ENCODE data around the gene MFNG. TPM values are rescaled to one million over a fixed set of nuclear protein-coding genes. Genes with fewer than 3 reads are reported as not detected.

Gene MFNG
- total and polyA plus RNA-seq, 2 experiments from 2014 or later, result 3.3 TPM

DNA sequence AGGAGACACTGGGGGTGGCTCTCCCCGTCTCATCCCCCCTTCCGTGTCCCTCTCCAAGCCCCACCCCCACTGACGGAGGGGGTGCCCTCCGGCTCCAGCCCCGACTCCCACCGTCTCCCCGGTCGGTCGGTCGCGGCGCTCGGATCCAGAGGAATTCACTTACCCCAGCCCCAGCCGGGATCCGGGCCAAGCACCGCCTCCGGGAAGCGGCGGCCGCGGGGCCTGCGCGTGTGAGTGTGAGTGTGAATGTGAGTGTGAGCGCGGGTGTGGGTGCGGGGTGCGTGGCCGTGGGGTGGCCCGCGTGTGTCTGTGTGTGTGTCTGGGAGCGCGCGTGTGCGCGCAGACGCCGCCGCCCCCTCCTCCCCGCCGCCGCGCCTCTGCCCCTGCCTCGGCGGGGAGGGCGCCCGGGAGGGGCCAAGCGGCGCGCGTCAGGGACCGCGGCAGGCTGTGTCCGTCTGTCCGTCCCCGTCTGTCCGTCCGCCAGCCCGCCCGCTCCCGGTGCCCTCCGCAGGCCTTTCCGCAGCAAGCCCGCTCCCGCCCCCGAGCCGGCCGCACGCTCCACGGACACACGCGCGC, 59.0 kb downstream of the MFNG start, which contains the start of gene ELFN2:
TSS of gene ELFN2 (minus strand) at position 345 of the 576 bp plus-strand sequence. CDS start 51,945 bp downstream, outside the sequence.
- Histone ChIP-seq H3K27ac (no peak within 1 kb of the TSS), H3K4me1 (ENCODE audit: insufficient read depth) (peaks cover 11% of the 10 kb centered on the region), H4K20me1 (ENCODE audit: insufficient read depth, poor library complexity, severe bottlenecking) (no peaks in the 10 kb centered on the region), H3K79me2 (no peaks in the 10 kb centered on the region), H3K4me2 (peak within 1 kb of the TSS; percentile 97), H3K36me3 (replicated peaks; ENCODE audit: insufficient read depth, low read depth) (no peaks in the 10 kb centered on the region), H3K9me2 (replicated peaks; ENCODE audit: insufficient read depth) (no peaks in the 10 kb centered on the region), H3K9me3 (ENCODE audit: low read depth) (no peaks in the 10 kb centered on the region), H3K27me3 (peaks cover 41% of the 10 kb centered on the region), H2AFZ (peak within 1 kb of the TSS; percentile 46), H3K4me3 (peak within 1 kb of the TSS; percentile 36)
- DNase-seq (ENCODE audit: low spot score), result peak; percentile 51
- TF ChIP-seq EZH2 (IDR thresholded peaks at IDR 0.05; ENCODE audit: borderline replicate concordance) (peak; percentile 78), EZH2phosphoT487 (IDR thresholded peaks at IDR 0.05; ENCODE audit: low read depth, severe bottlenecking, unreplicated experiment) (peak; percentile 42)
- TF ChIP-seq, protein P1, sequence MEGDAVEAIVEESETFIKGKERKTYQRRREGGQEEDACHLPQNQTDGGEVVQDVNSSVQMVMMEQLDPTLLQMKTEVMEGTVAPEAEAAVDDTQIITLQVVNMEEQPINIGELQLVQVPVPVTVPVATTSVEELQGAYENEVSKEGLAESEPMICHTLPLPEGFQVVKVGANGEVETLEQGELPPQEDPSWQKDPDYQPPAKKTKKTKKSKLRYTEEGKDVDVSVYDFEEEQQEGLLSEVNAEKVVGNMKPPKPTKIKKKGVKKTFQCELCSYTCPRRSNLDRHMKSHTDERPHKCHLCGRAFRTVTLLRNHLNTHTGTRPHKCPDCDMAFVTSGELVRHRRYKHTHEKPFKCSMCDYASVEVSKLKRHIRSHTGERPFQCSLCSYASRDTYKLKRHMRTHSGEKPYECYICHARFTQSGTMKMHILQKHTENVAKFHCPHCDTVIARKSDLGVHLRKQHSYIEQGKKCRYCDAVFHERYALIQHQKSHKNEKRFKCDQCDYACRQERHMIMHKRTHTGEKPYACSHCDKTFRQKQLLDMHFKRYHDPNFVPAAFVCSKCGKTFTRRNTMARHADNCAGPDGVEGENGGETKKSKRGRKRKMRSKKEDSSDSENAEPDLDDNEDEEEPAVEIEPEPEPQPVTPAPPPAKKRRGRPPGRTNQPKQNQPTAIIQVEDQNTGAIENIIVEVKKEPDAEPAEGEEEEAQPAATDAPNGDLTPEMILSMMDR (IDR thresholded peaks at IDR 0.05; ENCODE audit: poor library complexity), result no peak
- under 1% methylated on average over 29 of the region's 72 CpGs for WGBS (ENCODE audit: low lambda C conversion rate, missing lambda C conversion rate)

DNA sequence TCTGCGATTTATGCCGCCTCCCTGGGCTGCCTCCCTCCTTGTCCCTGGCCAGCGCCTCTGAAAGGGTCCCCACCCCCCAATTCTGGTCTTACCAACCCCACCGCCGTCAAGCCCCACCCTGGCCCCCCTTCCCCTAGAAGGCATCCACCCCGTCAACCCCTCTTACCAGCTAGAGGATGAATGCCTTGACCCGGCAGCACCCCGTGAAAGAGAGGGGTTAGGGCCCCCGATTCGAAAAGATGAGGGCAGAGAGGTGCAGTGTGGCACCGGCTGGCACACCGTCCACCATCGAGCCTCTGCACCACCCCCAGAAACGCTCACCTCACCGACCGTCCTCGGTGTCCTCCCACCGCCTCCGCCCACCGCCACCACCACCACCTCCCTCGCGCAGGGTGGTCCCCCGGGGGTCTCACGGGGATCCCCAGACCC, 59.5 kb downstream of the MFNG start:
- H3K4me3 ChIP-seq, result peak overlapping the region; percentile 36
- H3K27me3 ChIP-seq, result peaks cover 45% of the 10 kb centered on the region
- no peaks in the 10 kb centered on the region for H3K9me3 ChIP-seq (ENCODE audit: low read depth)
- no peaks in the 10 kb centered on the region for H3K79me2 ChIP-seq
- H3K9me2 ChIP-seq (replicated peaks; ENCODE audit: insufficient read depth), result no peaks in the 10 kb centered on the region
- no peaks in the 10 kb centered on the region for H3K36me3 ChIP-seq (replicated peaks; ENCODE audit: insufficient read depth, low read depth)
- no peaks in the 10 kb centered on the region for H4K20me1 ChIP-seq (ENCODE audit: insufficient read depth, poor library complexity, severe bottlenecking)
- peak overlapping the region; percentile 46 for H2AFZ ChIP-seq
- 26% methylated on average over 8 of the region's 24 CpGs for WGBS (ENCODE audit: low lambda C conversion rate, missing lambda C conversion rate)
- no peak for DNase-seq (ENCODE audit: low spot score)
- TF ChIP-seq, protein P1 (IDR thresholded peaks at IDR 0.05; ENCODE audit: poor library complexity), result no peak
- TF ChIP-seq EZH2phosphoT487 (IDR thresholded peaks at IDR 0.05; ENCODE audit: low read depth, severe bottlenecking, unreplicated experiment) (no peak), EZH2 (IDR thresholded peaks at IDR 0.05; ENCODE audit: borderline replicate concordance) (no peak)
- H3K27ac ChIP-seq, result no peak overlapping the region
- peaks cover 11% of the 10 kb centered on the region for H3K4me1 ChIP-seq (ENCODE audit: insufficient read depth)
- H3K4me2 ChIP-seq, result peak overlapping the region; percentile 97

DNA sequence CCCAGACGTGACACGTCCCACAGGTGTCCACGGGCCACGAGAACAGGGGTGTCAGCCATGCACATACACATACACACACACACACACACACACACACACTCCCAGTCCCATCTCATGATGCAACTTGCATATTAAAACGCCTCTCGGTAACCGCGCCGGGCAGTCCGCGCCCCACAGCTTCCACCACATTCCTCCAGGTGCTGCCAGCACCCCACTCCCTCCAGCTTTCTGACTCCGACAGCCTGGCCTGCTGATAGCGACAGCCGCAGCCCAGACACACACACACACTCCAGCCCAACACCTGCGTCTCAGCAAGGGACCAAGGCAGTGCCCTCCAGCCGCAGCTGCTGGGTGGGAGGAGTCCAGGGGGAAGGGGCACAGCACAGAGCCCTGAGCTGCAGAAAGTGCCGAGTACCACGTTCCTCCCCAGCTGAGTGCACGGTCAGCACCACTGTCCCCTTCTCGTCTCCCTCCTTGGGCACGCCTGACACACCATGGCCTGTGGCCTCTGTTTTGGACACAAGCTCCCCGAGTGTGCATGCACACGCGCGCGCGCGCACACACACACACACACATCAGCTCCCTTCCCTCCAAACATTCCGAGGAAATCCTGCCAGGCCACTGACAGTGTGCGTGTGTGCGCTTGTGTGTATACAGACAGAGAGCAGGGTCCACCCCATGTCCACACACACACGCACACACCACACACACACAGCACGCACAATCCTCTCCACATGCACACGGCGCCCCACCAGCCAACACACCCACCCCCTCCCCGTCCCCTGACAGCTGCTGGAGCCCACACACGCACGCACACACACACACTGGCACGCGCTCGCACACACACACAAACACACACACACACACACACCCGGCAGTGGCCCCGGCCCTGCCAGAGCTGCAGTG, 60.1 kb downstream of the MFNG start:
- TF ChIP-seq, protein P1 (IDR thresholded peaks at IDR 0.05; ENCODE audit: poor library complexity), result no peak
- TF ChIP-seq EZH2phosphoT487 (IDR thresholded peaks at IDR 0.05; ENCODE audit: low read depth, severe bottlenecking, unreplicated experiment) (no peak), EZH2 (IDR thresholded peaks at IDR 0.05; ENCODE audit: borderline replicate concordance) (no peak)
- Histone ChIP-seq H3K27me3 (peaks cover 51% of the 10 kb centered on the region), H3K4me2 (peak overlapping the region; percentile 97), H2AFZ (no peak overlapping the region), H3K36me3 (replicated peaks; ENCODE audit: insufficient read depth, low read depth) (no peaks in the 10 kb centered on the region), H3K4me3 (no peak overlapping the region), H3K4me1 (ENCODE audit: insufficient read depth) (peaks cover 11% of the 10 kb centered on the region), H4K20me1 (ENCODE audit: insufficient read depth, poor library complexity, severe bottlenecking) (no peaks in the 10 kb centered on the region), H3K9me2 (replicated peaks; ENCODE audit: insufficient read depth) (no peaks in the 10 kb centered on the region), H3K27ac (no peak overlapping the region), H3K79me2 (no peaks in the 10 kb centered on the region), H3K9me3 (ENCODE audit: low read depth) (no peaks in the 10 kb centered on the region)
- 37% methylated on average over 32 of the region's 43 CpGs for WGBS (ENCODE audit: low lambda C conversion rate, missing lambda C conversion rate)
- DNase-seq (ENCODE audit: low spot score), result peak; percentile 60

Data from hepatocyte (in vitro differentiated cells).